Fibroblast of villous mesenchyme (primary cell): ENCODE data around the gene ST6GAL1. TPM values are rescaled to one million over a fixed set of nuclear protein-coding genes. Genes with fewer than 3 reads are reported as not detected.
"Not testable (repeated sequence)": the region's sequence is repeated elsewhere in the genome, so short reads cannot be mapped to it uniquely, and the experiment has no call there.

Experiments used
- DNase-seq: peaks from one replicate; pipeline ENCODE4 v3.0.0-alpha.2; 2010; ENCODE audit warnings: low read depth
- H3K4me3 ChIP-seq: 2 replicates; pipeline ENCODE4 v1.5.1; 2011; ENCODE audit warnings: low read depth, mild to moderate bottlenecking, low read length
- total RNA-seq: library from RNA; depleted of rRNA; stranded (reverse); fragments of >200 nt; gene quantifications from 2 replicates; pipeline ENCODE4 v1.2.3, GENCODE V29; 2012
- TF ChIP-seq, protein P1 (sequence below): IDR thresholded peaks from 2 replicates; pipeline ENCODE4 v1.5.1; 2012; ENCODE audit warnings: low read depth, mild to moderate bottlenecking, low read length; ENCODE audit not compliant: insufficient read depth

Gene ST6GAL1
- total RNA-seq, 1 donor, result 1.3 TPM

DNA sequence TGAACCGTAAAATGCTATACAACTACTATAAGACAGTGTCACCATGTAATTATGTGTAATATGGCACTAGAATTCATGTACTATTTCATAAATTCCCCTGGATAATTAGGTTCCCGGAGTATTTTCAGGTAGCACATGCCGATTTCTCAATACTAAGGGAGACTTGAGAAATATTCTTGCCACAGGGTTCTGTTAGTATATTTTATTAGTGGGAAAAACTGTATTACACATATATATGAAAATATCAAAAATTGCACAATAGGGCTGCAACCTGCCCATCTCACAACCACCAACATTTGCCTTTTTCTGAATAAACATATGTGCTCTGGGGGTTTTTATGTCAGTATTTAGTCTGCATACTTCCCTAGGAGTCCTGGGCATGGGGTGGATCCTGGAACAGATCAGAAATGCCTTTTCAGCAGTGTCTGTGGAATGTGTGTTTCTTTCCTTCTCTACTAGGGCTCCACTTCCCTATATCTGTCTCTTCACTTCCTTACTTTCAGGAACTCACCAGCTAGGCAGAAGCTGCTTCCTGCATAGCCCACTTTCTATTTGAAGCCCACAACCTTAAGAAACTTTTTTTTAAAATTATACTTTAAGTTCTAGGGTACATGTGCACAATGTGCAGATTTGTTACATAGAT lies 121.5 kb downstream of the ST6GAL1 start:
- TF ChIP-seq, protein P1, sequence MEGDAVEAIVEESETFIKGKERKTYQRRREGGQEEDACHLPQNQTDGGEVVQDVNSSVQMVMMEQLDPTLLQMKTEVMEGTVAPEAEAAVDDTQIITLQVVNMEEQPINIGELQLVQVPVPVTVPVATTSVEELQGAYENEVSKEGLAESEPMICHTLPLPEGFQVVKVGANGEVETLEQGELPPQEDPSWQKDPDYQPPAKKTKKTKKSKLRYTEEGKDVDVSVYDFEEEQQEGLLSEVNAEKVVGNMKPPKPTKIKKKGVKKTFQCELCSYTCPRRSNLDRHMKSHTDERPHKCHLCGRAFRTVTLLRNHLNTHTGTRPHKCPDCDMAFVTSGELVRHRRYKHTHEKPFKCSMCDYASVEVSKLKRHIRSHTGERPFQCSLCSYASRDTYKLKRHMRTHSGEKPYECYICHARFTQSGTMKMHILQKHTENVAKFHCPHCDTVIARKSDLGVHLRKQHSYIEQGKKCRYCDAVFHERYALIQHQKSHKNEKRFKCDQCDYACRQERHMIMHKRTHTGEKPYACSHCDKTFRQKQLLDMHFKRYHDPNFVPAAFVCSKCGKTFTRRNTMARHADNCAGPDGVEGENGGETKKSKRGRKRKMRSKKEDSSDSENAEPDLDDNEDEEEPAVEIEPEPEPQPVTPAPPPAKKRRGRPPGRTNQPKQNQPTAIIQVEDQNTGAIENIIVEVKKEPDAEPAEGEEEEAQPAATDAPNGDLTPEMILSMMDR, result no peak
- no peak for DNase-seq
- H3K4me3 ChIP-seq, result no peak overlapping the region

GRCh38 chr3:187052427-187052826 lies 122.1 kb downstream of the ST6GAL1 start:
- not testable (repeated sequence) for DNase-seq, H3K4me3 ChIP-seq

- DNase-seq, H3K4me3 ChIP-seq: not testable (repeated sequence)
Observed at GRCh38 chr3:187054433-187054832, 124.1 kb downstream of the ST6GAL1 start.

DNA sequence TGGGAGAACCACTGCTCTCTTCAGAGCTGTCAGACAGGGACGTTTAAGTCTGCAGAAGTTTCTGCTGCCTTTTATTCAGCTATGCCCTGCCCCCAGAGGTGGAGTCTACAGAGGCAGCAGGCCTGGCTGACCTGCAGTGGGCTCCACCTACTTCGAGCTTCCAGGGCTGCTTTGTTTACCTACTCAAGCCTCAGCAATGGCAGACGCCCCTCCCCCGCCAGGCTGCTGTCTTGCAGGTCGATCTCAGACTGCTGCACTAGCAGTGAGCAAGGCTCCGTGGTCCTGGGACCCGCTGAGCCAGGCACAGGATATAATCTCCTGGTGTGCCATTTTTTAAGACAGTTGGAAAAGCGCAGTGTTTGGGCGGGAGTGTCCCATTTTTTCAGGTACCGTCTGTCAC lies 127.5 kb downstream of the ST6GAL1 start:
- not testable (repeated sequence) for DNase-seq, H3K4me3 ChIP-seq

- no peak for DNase-seq
- TF ChIP-seq, protein P1, result no peak
- H3K4me3 ChIP-seq, result no peak overlapping the region
Observed at GRCh38 chr3:187061748-187062147, 131.4 kb downstream of the ST6GAL1 start.

- TF ChIP-seq, protein P1, result no peak
- peak; percentile 71 for DNase-seq
- no peak overlapping the region for H3K4me3 ChIP-seq
Observed at GRCh38 chr3:187062526-187063177, 132.3 kb downstream of the ST6GAL1 start.

- H3K4me3 ChIP-seq, result no peak overlapping the region
- TF ChIP-seq, protein P1, result no peak
- DNase-seq, result no peak
Observed at GRCh38 chr3:187063286-187064121, 133.2 kb downstream of the ST6GAL1 start.
